A549 (cell line): ENCODE data around the gene CCDC57. TPM values are rescaled to one million over a fixed set of nuclear protein-coding genes. Genes with fewer than 3 reads are reported as not detected.
"Not testable (repeated sequence)": the region's sequence is repeated elsewhere in the genome, so short reads cannot be mapped to it uniquely, and the experiment has no call there.

Source experiments
- ATAC-seq, 2 experiments: fragments of 200-7000 bp in 1 of 2; fragments of >200 bp in 1 of 2; cut with Nextera tagmentation in 1 of 2; cut with Tn5 transposase in 1 of 2; 3 replicates each; pipeline versions ENCODE4 v1.8.0 to v1.9.1; 2018 to 2020; ENCODE audit warnings: mild to moderate bottlenecking in 1 of 2, moderate library complexity in 1 of 2
- CTCF ChIA-PET: fragments of 300-600 bp; sonication (Branson Sonifier 250); formaldehyde crosslinking; extraction: SDS; loops from one replicate; lab custom pipeline; 2021; ENCODE audit warnings: antibody characterized with exemption, inconsistent platforms; lab: Yijun Ruan, JAX
- POLR2A ChIA-PET: fragments of 350-600 bp; formaldehyde crosslinking; extraction: SDS; loops from one replicate; lab custom pipeline; 2021; ENCODE audit warnings: antibody characterized with exemption, inconsistent platforms; lab: Yijun Ruan, JAX
- DNase-seq, 2 experiments: peaks; one replicate each; pipeline versions ENCODE4 v3.0.0 to v3.0.0-alpha.2; 2011 to 2016; ENCODE audit warnings: low read depth in 1 of 2, low spot score in 1 of 2
- FAIRE-seq: peaks from 2 replicates; lab custom pipeline; 2011; peaks lifted over from hg19 to GRCh38; lab: Jason Lieb, UNC
- H3K27ac ChIP-seq, 2 experiments: fragments of >200 bp; sonication (Bioruptor Twin); formaldehyde crosslinking; 3 replicates each; pipeline ENCODE4 v1.5.1; 2016 to 2017
- H3K4me1 ChIP-seq: fragments of >200 bp; sonication (Bioruptor Twin); formaldehyde crosslinking; 3 replicates; pipeline ENCODE4 v1.6.1; 2016
- H3K4me2 ChIP-seq: fragments of >200 bp; sonication (Bioruptor Twin); formaldehyde crosslinking; 3 replicates; pipeline ENCODE4 v1.6.1; 2016
- H3K4me3 ChIP-seq: fragments of >200 bp; sonication (Bioruptor Twin); formaldehyde crosslinking; 3 replicates; pipeline ENCODE4 v1.5.1; 2016
- H3K9me3 ChIP-seq: fragments of >200 bp; sonication (Bioruptor Twin); formaldehyde crosslinking; 3 replicates; pipeline ENCODE4 v1.6.1; 2016
- CBX8 ChIP-seq: fragments of 200-600 bp; sonication (generic); IDR thresholded peaks from 2 replicates; pipeline ENCODE4 v1.6.1; 2016
- CTCF ChIP-seq: fragments of >200 bp; sonication (Bioruptor Twin); formaldehyde crosslinking; IDR thresholded peaks from 3 replicates; pipeline ENCODE4 v1.5.1; 2016
- EHF ChIP-seq: fragments of 250-450 bp; sonication (Bioruptor Pico); IDR thresholded peaks from 2 replicates; pipeline ENCODE4 v1.5.0; 2020; ENCODE audit warnings: mild to moderate bottlenecking
- EHMT2 ChIP-seq: fragments of 200-600 bp; sonication (generic); IDR thresholded peaks from 2 replicates; pipeline ENCODE4 v1.6.1; 2016; ENCODE audit warnings: antibody characterized with exemption, low read depth, mild to moderate bottlenecking, moderate library complexity
- FOSB ChIP-seq: fragments of 250-450 bp; sonication (Bioruptor Pico); IDR thresholded peaks from 2 replicates; pipeline ENCODE4 v1.5.0; 2020; ENCODE audit warnings: mild to moderate bottlenecking, moderate library complexity
- HOXB13 ChIP-seq: fragments of 250-450 bp; sonication (Bioruptor Pico); IDR thresholded peaks from 2 replicates; pipeline ENCODE4 v1.5.0; 2020; ENCODE audit warnings: low read depth, mild to moderate bottlenecking, moderate library complexity
- JUNB ChIP-seq: fragments of >200 bp; sonication (Bioruptor Twin); formaldehyde crosslinking; IDR thresholded peaks from 2 replicates; pipeline ENCODE4 v1.6.1; 2016
- KDM1A ChIP-seq: fragments of 200-600 bp; sonication (generic); IDR thresholded peaks from 2 replicates; pipeline ENCODE4 v1.6.1; 2016; ENCODE audit warnings: low read depth, mild to moderate bottlenecking
- MAFK ChIP-seq: fragments of 450-650 bp; IDR thresholded peaks from 2 replicates; pipeline ENCODE4 v1.6.1; 2014; ENCODE audit not compliant: partially characterized antibody
- MAX ChIP-seq: IDR thresholded peaks from 2 replicates; pipeline ENCODE4 v1.6.1; 2012
- MAZ ChIP-seq: fragments of 150-350 bp; IDR thresholded peaks from 2 replicates; pipeline ENCODE4 v1.6.1; 2014; ENCODE audit warnings: antibody characterized with exemption, low read depth, low read length, borderline replicate concordance
- MYC ChIP-seq: IDR thresholded peaks from 2 replicates; pipeline ENCODE4 v1.6.1; 2012; ENCODE audit warnings: mild to moderate bottlenecking, inconsistent platforms, low read length, improper control_type of control experiment, borderline replicate concordance
- NFE2L2 ChIP-seq: fragments of 150-350 bp; conservative IDR thresholded peaks from 2 replicates; pipeline ENCODE4 v1.6.1; 2014; ENCODE audit warnings: low read length
- PBX3 ChIP-seq: IDR thresholded peaks from 2 replicates; pipeline ENCODE4 v1.6.1; 2012
- RARB ChIP-seq: fragments of 250-450 bp; sonication (Bioruptor Pico); IDR thresholded peaks from 2 replicates; pipeline ENCODE4 v1.8.0; 2021; ENCODE audit warnings: mild to moderate bottlenecking, moderate library complexity
- REST ChIP-seq: fragments of 200-600 bp; sonication (generic); IDR thresholded peaks from 2 replicates; pipeline ENCODE4 v1.6.1; 2016; ENCODE audit warnings: antibody characterized with exemption, mild to moderate bottlenecking, moderate library complexity
- RNF2 ChIP-seq: fragments of 200-600 bp; sonication (generic); IDR thresholded peaks from 2 replicates; pipeline ENCODE4 v1.6.1; 2016; ENCODE audit warnings: low read depth, mild to moderate bottlenecking, antibody characterized with exemption, moderate library complexity, borderline replicate concordance
- SREBF2 ChIP-seq: fragments of 450-650 bp; IDR thresholded peaks from 2 replicates; pipeline ENCODE4 v1.6.1; 2014; ENCODE audit warnings: mild to moderate bottlenecking, moderate library complexity
- ZC3H11A ChIP-seq: fragments of 450-650 bp; IDR thresholded peaks from 2 replicates; pipeline ENCODE4 v1.6.1; 2014; ENCODE audit warnings: antibody characterized with exemption, mild to moderate bottlenecking
- ZSCAN20 ChIP-seq: fragments of 250-450 bp; sonication (Bioruptor Pico); IDR thresholded peaks from 2 replicates; pipeline ENCODE4 v1.8.0; 2022; ENCODE audit warnings: mild to moderate bottlenecking, moderate library complexity
- WGBS: methylation state at CpG from one replicate; pipeline ENCODE4 v1.1.6; 2017; ENCODE audit errors: missing lambda C conversion rate; 5-methylcytosine and 5-hydroxymethylcytosine counted together
- polyA plus RNA-seq, 4 experiments: library from polyadenylated mRNA; depleted of rRNA in 3 of 4; stranded (reverse); fragments of >200 nt; fragmentation: RNase III in 1 of 4; extraction: RNeasy Plus Mini Kit Qiagen cat#74134 plus additional on column Dnase treatment in 1 of 4; gene quantifications; 2 replicates in 3 of 4; 3 replicates in 1 of 4; pipeline ENCODE4 v1.2.3, GENCODE V29; 2011 to 2017
- TF ChIP-seq, protein P1 (sequence below): fragments of 450-650 bp; IDR thresholded peaks from 2 replicates; pipeline ENCODE4 v1.6.1; 2014; ENCODE audit warnings: antibody characterized with exemption
- TF ChIP-seq, protein P2 (sequence below): IDR thresholded peaks from 2 replicates; pipeline ENCODE4 v1.6.1; 2012; ENCODE audit warnings: low read depth, borderline replicate concordance
- TF ChIP-seq, protein P3 (sequence below): fragments of >200 bp; sonication (Bioruptor Twin); formaldehyde crosslinking; IDR thresholded peaks from 3 replicates; pipeline ENCODE4 v1.6.1; 2016
- TF ChIP-seq, protein P4 (sequence below): fragments of >200 bp; sonication (Bioruptor Twin); formaldehyde crosslinking; IDR thresholded peaks from 2 replicates; pipeline ENCODE4 v1.6.1; 2016

CCDC57 gene
- polyA plus RNA-seq, 2 of the 4 experiments (the other 2 are of a cell fraction) = 18.2 to 18.5 TPM

DNA sequence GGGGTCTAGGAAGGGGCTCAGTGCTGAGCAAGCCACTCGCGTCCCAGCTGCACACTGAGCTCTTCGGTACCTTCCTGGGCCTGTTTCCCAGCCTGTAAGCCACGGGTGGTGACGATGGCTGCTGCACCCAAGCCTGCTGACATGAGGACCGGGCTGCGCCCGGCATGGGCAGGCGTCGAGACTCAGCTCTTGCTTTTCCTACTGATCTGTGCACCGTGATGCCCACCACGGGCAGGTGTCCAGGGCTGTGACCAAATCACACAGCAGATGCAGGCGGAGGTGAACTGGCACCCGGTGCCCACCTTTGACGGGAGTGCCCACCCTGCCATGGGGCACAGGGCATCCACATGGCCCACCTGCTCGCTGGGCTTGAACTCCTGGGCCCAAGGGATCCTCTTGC, 17.9 kb downstream of the CCDC57 start:
- FAIRE-seq (no peak), DNase-seq (no peak), ATAC-seq (no peak)
- H3K9me3 ChIP-seq = no peaks in the 10 kb centered on the region
- no peak overlapping the region for H3K27ac ChIP-seq
- 98% methylated on average over 15 of the region's 16 CpGs for WGBS
- ChIA-PET POLR2A (no interaction called here), CTCF (interaction anchor here (0.7 to 6.3 kb wide), 4 partner anchors 10 to 127 kb away, joined by 3 to 37 read pairs (median 6); no protein-coding TSS in a partner anchor)
- no peak overlapping the region for H3K4me3 ChIP-seq
- TF ChIP-seq JUNB (no peak), RNF2 (no peak), MAX (no peak), MAFK (no peak), FOSB (no peak), ZSCAN20 (CRISPR knock-in tag) (no peak), RARB (no peak), PBX3 (no peak), CTCF (no peak), MYC (no peak), CBX8 (no peak), MAZ (no peak), EHF (no peak)
- TF ChIP-seq, protein P1, sequence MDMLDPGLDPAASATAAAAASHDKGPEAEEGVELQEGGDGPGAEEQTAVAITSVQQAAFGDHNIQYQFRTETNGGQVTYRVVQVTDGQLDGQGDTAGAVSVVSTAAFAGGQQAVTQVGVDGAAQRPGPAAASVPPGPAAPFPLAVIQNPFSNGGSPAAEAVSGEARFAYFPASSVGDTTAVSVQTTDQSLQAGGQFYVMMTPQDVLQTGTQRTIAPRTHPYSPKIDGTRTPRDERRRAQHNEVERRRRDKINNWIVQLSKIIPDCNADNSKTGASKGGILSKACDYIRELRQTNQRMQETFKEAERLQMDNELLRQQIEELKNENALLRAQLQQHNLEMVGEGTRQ = no peak
- TF ChIP-seq, protein P2, sequence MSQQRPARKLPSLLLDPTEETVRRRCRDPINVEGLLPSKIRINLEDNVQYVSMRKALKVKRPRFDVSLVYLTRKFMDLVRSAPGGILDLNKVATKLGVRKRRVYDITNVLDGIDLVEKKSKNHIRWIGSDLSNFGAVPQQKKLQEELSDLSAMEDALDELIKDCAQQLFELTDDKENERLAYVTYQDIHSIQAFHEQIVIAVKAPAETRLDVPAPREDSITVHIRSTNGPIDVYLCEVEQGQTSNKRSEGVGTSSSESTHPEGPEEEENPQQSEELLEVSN = no peak
- TF ChIP-seq, protein P3, sequence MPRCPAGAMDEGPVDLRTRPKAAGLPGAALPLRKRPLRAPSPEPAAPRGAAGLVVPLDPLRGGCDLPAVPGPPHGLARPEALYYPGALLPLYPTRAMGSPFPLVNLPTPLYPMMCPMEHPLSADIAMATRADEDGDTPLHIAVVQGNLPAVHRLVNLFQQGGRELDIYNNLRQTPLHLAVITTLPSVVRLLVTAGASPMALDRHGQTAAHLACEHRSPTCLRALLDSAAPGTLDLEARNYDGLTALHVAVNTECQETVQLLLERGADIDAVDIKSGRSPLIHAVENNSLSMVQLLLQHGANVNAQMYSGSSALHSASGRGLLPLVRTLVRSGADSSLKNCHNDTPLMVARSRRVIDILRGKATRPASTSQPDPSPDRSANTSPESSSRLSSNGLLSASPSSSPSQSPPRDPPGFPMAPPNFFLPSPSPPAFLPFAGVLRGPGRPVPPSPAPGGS = no peak
- TF ChIP-seq, protein P4, sequence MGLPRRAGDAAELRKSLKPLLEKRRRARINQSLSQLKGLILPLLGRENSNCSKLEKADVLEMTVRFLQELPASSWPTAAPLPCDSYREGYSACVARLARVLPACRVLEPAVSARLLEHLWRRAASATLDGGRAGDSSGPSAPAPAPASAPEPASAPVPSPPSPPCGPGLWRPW = no peak
- no peaks in the 10 kb centered on the region for H3K4me1 ChIP-seq
- no peak overlapping the region for H3K4me2 ChIP-seq

DNA sequence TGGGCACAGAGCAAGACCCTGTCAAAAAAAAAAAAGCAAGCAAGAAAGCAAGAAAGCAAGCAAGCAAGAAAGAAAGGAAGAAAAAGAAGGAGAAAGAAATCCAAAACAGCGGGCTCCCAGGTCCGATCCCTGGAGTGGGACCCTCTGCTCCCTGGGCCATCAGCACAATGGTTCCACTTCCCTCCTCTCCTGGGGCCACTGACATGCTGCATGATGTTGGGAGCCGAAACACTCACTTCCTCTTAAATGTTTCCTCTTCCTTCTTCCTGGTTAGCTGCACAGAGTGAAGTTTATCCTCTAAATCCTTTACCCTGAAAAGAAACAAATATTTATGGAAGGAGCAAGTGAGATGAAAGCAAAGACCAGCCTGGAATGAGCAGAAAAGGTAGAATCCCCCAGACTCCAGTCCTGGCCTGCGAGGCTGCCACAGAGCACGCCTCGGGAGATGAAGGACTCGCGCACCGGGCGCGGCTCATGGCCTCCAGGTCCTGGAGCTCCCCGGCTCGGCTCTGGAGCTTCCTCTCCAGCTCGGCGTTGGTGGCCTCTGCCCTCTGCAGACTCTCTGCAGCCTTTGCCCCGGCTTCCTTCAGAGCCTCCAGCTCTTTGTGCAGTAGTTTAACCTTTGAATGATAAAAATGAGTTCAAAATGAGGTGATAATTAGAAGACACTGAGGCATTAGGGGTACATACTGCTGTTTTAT, 19.0 kb downstream of the CCDC57 start:
- H3K27ac ChIP-seq = no peak overlapping the region
- ATAC-seq = no peak
- H3K4me1 ChIP-seq = no peaks in the 10 kb centered on the region
- H3K4me3 ChIP-seq = no peak overlapping the region
- FAIRE-seq = peak; percentile 100
- 96% methylated on average over 16 of the region's 16 CpGs for WGBS
- CTCF ChIA-PET = interaction anchor here (0.9 to 6.3 kb wide), 4 partner anchors 12 to 163 kb away, joined by 4 to 37 read pairs (median 6); no protein-coding TSS in a partner anchor
- H3K4me2 ChIP-seq = no peak overlapping the region
- DNase-seq = no peak
- POLR2A ChIA-PET = no interaction called here
- TF ChIP-seq KDM1A (no peak), REST (no peak), RARB (no peak), SREBF2 (no peak), HOXB13 (CRISPR knock-in tag) (no peak), ZC3H11A (no peak), EHMT2 (no peak), NFE2L2 (no peak)
- H3K9me3 ChIP-seq = no peaks in the 10 kb centered on the region

DNA sequence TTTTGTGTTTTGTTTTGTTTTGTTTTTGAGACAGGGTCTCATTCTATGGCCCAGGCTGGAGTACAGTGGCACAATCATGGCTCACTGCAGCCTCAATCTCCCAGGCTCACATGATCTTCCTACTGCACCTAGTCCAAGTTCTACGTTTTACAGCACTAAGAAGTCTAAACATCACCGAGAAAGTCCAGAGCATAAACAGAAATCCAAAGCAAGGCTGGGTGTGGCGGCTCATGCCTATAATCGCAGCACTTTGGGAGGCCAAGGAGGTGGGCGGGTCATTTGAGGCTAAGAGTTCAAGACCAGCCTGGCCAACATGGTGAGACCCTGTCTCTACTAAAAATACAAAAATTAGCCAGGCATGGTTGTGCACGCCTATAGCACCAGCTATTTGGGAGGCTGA, 19.6 kb downstream of the CCDC57 start:
- ATAC-seq, DNase-seq, H3K27ac ChIP-seq, H3K4me1 ChIP-seq, H3K9me3 ChIP-seq, H3K4me2 ChIP-seq, FAIRE-seq, H3K4me3 ChIP-seq, POLR2A ChIA-PET: not testable (repeated sequence)
- WGBS = 76% methylated on average over 6 of the region's 6 CpGs
- CTCF ChIA-PET = interaction anchor here (0.5 to 6.3 kb wide), 2 partner anchors 11 to 12 kb away, joined by 3 to 37 read pairs; no protein-coding TSS in a partner anchor
